Gastrocnemius medialis (tissue), 4 donors: Measurements from ENCODE around the gene NTNG1. TPM values are rescaled to one million over a fixed set of nuclear protein-coding genes. Genes with fewer than 3 reads are reported as not detected.

Experiments used
- ATAC-seq, 2 donors: fragments of 150-250 bp; one replicate each; pipeline ENCODE4 v1.9.1; 2016
- DNase-seq, 2 donors: peaks; one replicate each; pipeline ENCODE4 v3.0.0-alpha.2; 2019
- H3K27ac ChIP-seq, 4 donors: fragments of 200-600 bp; sonication (generic); 1 replicate in 1 of 4; 2 replicates in 3 of 4; pipeline ENCODE4 v1.5.1; 2016 to 2018; ENCODE audit warnings: mild to moderate bottlenecking in 2 of 4, moderate library complexity in 1 of 4
- H3K27me3 ChIP-seq, 3 donors: fragments of 200-600 bp; sonication (generic) in 2 of 3; 1 replicate in 1 of 3; 2 replicates in 2 of 3; pipeline versions ENCODE4 v1.5.1 to v1.6.0; 2016 to 2019; ENCODE audit warnings: mild to moderate bottlenecking in 1 of 3, moderate library complexity in 1 of 3
- H3K36me3 ChIP-seq, 2 donors: fragments of 200-600 bp; sonication (generic) in 1 of 2; one replicate each; pipeline ENCODE4 v1.5.1; 2017 to 2018
- H3K4me1 ChIP-seq, 2 donors: fragments of 200-600 bp; sonication (generic) in 1 of 2; one replicate each; pipeline ENCODE4 v1.5.1; 2016 to 2017; ENCODE audit warnings: mild to moderate bottlenecking in 2 of 2
- H3K4me3 ChIP-seq, 4 donors: fragments of 200-600 bp; sonication (generic) in 3 of 4; 1 replicate in 1 of 4; 2 replicates in 3 of 4; pipeline ENCODE4 v1.5.1; 2016 to 2019; ENCODE audit warnings: mild to moderate bottlenecking in 2 of 4
- H3K9me3 ChIP-seq, 3 donors: fragments of 200-600 bp; sonication (generic) in 2 of 3; 1 replicate in 1 of 3; 2 replicates in 2 of 3; pipeline ENCODE4 v1.5.1; 2016 to 2019
- POLR2A ChIP-seq, 2 donors: fragments of 450-650 bp; IDR thresholded peaks; one replicate each; pipeline ENCODE4 v1.6.1; 2017; ENCODE audit warnings: antibody characterized with exemption in 2 of 2, mild to moderate bottlenecking in 2 of 2, moderate library complexity in 2 of 2
- in situ Hi-C, 4 donors: fragments of 200-750 bp; cut with MboI; loops; one replicate each; pipeline versions ENCODE4 v1.15.0 to v1.8.0; 2017; ENCODE audit warnings: low sequenced_read_pairs in 4 of 4
- intact Hi-C: fragments of 100-400 bp; cut with DNase I; formaldehyde crosslinking; loops from one replicate; pipeline ENCODE4 v1.15.1; 2023; ENCODE audit warnings: low total_unique reads
- total RNA-seq, 4 donors: library from RNA; depleted of rRNA; stranded (reverse); fragments of >200 nt; gene quantifications; one replicate each; pipeline versions ENCODE4 v1.1.0 to v1.2.3, GENCODE V29; 2016
- TF ChIP-seq, protein P1 (sequence below), 5 experiments: fragments of 450-650 bp in 3 of 5; fragments of 200-600 bp in 2 of 5; sonication (generic) in 2 of 5; IDR thresholded peaks in 4 of 5; conservative IDR thresholded peaks in 1 of 5; 1 replicate in 4 of 5; 2 replicates in 1 of 5; pipeline ENCODE4 v1.5.1; 2016 to 2019; ENCODE audit warnings: antibody characterized with exemption in 5 of 5, mild to moderate bottlenecking in 3 of 5, moderate library complexity in 3 of 5

Gene NTNG1
- total RNA-seq, 4 donors from 2014 or later, result not detected

DNA sequence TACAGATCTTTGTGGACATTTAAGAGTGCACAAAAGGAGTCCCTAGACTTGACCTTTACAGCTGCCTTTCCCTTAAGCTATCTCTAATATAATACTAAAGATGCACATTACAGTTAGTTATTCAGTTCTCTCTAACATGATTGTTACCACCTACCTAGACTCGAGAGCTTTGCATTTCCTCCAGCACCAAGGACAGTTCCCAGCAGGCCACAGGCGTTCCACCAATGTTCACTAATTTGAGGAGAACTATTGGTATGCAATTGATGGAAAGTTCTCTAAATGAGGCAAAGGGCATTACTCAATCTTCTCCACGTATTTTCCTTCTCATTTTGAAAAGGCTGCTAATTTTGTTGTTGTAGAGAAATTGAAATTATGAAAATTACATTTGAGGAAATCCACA, 5.4 kb upstream of the NTNG1 start:
- ATAC-seq (no peak), DNase-seq (no peak)
- TF ChIP-seq POLR2A (IDR thresholded peaks at IDR 0.05), result no peak
- TF ChIP-seq, protein P1, sequence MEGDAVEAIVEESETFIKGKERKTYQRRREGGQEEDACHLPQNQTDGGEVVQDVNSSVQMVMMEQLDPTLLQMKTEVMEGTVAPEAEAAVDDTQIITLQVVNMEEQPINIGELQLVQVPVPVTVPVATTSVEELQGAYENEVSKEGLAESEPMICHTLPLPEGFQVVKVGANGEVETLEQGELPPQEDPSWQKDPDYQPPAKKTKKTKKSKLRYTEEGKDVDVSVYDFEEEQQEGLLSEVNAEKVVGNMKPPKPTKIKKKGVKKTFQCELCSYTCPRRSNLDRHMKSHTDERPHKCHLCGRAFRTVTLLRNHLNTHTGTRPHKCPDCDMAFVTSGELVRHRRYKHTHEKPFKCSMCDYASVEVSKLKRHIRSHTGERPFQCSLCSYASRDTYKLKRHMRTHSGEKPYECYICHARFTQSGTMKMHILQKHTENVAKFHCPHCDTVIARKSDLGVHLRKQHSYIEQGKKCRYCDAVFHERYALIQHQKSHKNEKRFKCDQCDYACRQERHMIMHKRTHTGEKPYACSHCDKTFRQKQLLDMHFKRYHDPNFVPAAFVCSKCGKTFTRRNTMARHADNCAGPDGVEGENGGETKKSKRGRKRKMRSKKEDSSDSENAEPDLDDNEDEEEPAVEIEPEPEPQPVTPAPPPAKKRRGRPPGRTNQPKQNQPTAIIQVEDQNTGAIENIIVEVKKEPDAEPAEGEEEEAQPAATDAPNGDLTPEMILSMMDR (IDR thresholded peaks at IDR 0.05 in 4 of 5, conservative IDR thresholded peaks at IDR 0.05 in 1 of 5), result no peak
- Histone ChIP-seq H3K27ac (no peak overlapping the region), H3K4me1 (peaks cover under 1 to 4% of the 10 kb centered on the region in 2 donors), H3K4me3 (no peak overlapping the region), H3K27me3 (peaks cover 8 to 17% (median 14%) of the 10 kb centered on the region in 3 donors), H3K9me3 (no peaks in the 10 kb centered on the region), H3K36me3 (no peaks in the 10 kb centered on the region)
- intact Hi-C loops (no loop called here), in situ Hi-C loops (no loop called here)

DNA sequence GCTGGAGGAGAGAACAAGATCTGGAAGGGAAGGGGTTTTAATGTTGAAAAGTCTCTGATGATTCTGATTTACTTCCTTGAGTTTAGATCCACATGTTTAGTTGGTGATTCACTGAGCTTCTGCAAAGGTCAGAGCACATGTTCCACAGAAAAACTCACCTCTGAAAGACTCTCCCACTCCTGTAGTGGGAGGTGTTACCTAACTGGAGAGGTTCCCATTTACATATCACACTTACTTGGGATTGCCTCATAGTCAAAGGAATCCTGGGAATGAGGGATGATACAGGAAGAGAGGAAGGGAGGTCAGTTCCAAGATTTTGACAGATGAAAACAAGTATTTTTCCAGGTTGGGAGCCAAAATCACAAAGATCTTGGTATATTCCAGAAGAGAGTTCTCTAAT, 2.7 kb upstream of the NTNG1 start:
- no peak overlapping the region for H3K4me3 ChIP-seq
- peaks cover 9 to 12% of the 10 kb centered on the region in 2 donors for H3K4me1 ChIP-seq
- H3K27ac ChIP-seq, result no peak overlapping the region
- no peaks in the 10 kb centered on the region for H3K36me3 ChIP-seq
- H3K27me3 ChIP-seq, result peaks cover 19 to 41% (median 22%) of the 10 kb centered on the region in 3 donors
- H3K9me3 ChIP-seq, result no peaks in the 10 kb centered on the region
- in situ Hi-C loops, result no loop called here
- DNase-seq (no peak), ATAC-seq (no peak)
- intact Hi-C loops, result no loop called here
- TF ChIP-seq, protein P1 (IDR thresholded peaks at IDR 0.05 in 4 of 5, conservative IDR thresholded peaks at IDR 0.05 in 1 of 5), result no peak
- no peak for TF ChIP-seq POLR2A (IDR thresholded peaks at IDR 0.05)

DNA sequence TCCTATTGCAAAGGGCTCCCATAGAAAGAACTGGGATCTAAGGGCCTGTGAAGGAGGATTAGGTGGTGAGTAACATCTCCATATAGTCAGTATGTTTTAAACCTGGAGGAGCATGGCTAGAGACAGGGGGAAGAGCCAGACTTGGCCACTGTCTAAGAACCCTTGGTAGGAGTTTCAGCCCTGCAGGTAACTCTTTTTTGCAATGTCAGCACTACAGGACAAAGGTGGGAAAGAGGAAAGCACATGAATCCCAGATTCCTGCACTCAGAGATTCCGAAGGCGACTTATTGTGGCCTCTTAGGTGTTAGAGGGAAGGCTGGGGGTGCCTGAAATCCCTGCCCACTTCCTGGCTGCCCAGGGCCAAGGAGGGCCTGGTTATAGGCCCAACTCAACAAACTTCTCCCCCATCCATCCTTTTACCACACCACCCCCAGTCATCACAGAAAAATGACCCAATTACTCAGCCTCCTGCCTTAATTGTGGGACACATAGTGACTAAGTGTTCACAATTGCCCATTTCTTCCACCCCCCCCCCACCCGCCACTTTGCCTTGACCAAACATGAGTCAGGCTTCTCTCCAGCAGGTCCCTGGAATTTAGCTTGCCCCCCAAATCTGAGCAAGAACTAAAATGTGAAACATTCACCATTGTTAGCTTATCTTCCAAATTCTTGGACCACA, 1.9 kb upstream of the NTNG1 start:
- ATAC-seq (no peak), DNase-seq (no peak)
- Histone ChIP-seq H3K4me3 (no peak overlapping the region), H3K27me3 (peaks cover 19 to 45% (median 25%) of the 10 kb centered on the region in 3 donors), H3K9me3 (no peaks in the 10 kb centered on the region), H3K4me1 (peaks cover 9 to 12% of the 10 kb centered on the region in 2 donors), H3K27ac (no peak overlapping the region), H3K36me3 (no peaks in the 10 kb centered on the region)
- intact Hi-C loops, result no loop called here
- in situ Hi-C loops, result no loop called here
- TF ChIP-seq POLR2A (IDR thresholded peaks at IDR 0.05), result no peak
- TF ChIP-seq, protein P1 (IDR thresholded peaks at IDR 0.05 in 4 of 5, conservative IDR thresholded peaks at IDR 0.05 in 1 of 5), result no peak

DNA sequence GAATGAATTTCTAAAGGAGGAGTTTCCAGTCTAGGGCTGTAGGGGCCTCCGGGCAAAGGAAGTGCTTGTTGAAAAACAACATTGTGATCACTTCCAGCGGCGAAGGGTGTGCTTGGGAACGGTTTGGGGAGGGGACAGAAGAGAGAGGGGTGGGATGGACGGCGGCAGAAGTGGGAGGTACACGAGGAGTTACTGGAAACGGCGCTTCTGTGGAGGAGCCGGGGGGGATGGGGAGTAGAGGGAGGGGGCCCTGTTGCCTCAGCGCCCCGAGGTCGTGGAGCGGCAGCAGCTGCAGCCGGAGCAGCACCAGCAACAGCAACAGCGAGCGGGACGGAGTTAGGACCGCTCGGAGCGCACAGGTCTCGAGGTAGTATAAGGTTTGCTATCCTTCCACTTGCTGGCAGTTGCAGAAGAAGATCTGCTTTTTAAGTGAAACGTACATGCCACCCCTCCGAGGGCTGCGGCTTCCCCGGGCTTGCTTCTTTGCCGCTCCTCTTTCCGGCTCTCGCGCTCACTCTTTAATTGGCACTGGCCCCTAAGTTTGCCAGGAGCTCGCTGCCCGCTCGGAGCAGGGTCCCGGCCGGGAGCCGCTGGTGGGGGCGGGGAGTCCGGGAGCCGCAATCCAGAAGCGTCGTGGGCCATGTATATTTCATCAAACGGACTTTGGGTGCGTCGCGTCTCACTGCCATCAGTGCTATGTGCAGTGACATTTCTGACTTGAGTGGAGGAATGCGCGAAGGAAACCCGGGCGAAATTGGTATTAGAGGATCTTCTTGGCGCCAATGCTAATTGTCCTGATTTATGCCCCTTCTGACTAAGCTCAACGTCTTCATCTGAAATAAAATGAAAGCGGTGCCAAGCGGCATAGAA, 771 bp upstream of the NTNG1 start:
- Histone ChIP-seq H3K27me3 (peaks cover 27 to 57% (median 29%) of the 10 kb centered on the region in 3 donors), H3K4me3 (peak overlapping the region; percentile 39 to 63 (median 48)), H3K4me1 (peaks cover 9 to 12% of the 10 kb centered on the region in 2 donors), H3K27ac (no peak overlapping the region), H3K36me3 (no peaks in the 10 kb centered on the region), H3K9me3 (no peaks in the 10 kb centered on the region)
- intact Hi-C loops, result no loop called here
- DNase-seq (no peak), ATAC-seq (no peak)
- TF ChIP-seq, protein P1 (IDR thresholded peaks at IDR 0.05 in 4 of 5, conservative IDR thresholded peaks at IDR 0.05 in 1 of 5), result no peak
- no peak for TF ChIP-seq POLR2A (IDR thresholded peaks at IDR 0.05)
- in situ Hi-C loops, result no loop called here
